ENCODE results near the gene F7.

F7 gene

GRCh38 chr13:113117911-113118260 is 12.3 kb downstream of the F7 start:
- Histone ChIP-seq H3K36me3 (ENCODE audit: control insufficient read depth, insufficient read depth, low read length) (no peaks in the 10 kb centered on the region), H3K4me3 (ENCODE audit: insufficient read depth, low read depth, low read length, poor library complexity, severe bottlenecking) (no peak overlapping the region), H3K9me3 (ENCODE audit: control insufficient read depth, low read length) (no peaks in the 10 kb centered on the region), H3K27ac (ENCODE audit: insufficient read depth, low read length, poor library complexity, severe bottlenecking) (no peak overlapping the region), H3K4me1 (ENCODE audit: control insufficient read depth, insufficient read depth, low read length, poor library complexity, severe bottlenecking) (no peaks in the 10 kb centered on the region), H3K27me3 (replicated peaks; ENCODE audit: control insufficient read depth, insufficient read depth, low read length, poor library complexity, severe bottlenecking) (no peaks in the 10 kb centered on the region)
- DNase-seq: no peak

DNA sequence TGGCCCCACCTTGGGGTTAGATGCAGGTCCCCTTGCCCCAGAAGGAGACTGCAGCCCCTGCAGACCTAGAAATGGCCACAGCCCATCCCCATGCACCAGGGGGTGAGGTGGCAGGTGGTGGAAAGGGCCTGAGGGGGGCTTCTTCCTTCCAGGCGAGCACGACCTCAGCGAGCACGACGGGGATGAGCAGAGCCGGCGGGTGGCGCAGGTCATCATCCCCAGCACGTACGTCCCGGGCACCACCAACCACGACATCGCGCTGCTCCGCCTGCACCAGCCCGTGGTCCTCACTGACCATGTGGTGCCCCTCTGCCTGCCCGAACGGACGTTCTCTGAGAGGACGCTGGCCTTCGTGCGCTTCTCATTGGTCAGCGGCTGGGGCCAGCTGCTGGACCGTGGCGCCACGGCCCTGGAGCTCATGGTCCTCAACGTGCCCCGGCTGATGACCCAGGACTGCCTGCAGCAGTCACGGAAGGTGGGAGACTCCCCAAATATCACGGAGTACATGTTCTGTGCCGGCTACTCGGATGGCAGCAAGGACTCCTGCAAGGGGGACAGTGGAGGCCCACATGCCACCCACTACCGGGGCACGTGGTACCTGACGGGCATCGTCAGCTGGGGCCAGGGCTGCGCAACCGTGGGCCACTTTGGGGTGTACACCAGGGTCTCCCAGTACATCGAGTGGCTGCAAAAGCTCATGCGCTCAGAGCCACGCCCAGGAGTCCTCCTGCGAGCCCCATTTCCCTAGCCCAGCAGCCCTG is 12.8 kb downstream of the F7 start:
- Histone ChIP-seq H3K27ac (ENCODE audit: insufficient read depth, low read length, poor library complexity, severe bottlenecking) (no peak overlapping the region), H3K4me1 (ENCODE audit: control insufficient read depth, insufficient read depth, low read length, poor library complexity, severe bottlenecking) (no peaks in the 10 kb centered on the region), H3K9me3 (ENCODE audit: control insufficient read depth, low read length) (no peaks in the 10 kb centered on the region), H3K36me3 (ENCODE audit: control insufficient read depth, insufficient read depth, low read length) (no peaks in the 10 kb centered on the region), H3K4me3 (ENCODE audit: insufficient read depth, low read depth, low read length, poor library complexity, severe bottlenecking) (no peak overlapping the region), H3K27me3 (replicated peaks; ENCODE audit: control insufficient read depth, insufficient read depth, low read length, poor library complexity, severe bottlenecking) (no peaks in the 10 kb centered on the region)
- DNase-seq: no peak

GRCh38 chr13:113119166-113119821 is 13.7 kb downstream of the F7 start:
- Histone ChIP-seq H3K4me1 (ENCODE audit: control insufficient read depth, insufficient read depth, low read length, poor library complexity, severe bottlenecking) (no peaks in the 10 kb centered on the region), H3K27me3 (replicated peaks; ENCODE audit: control insufficient read depth, insufficient read depth, low read length, poor library complexity, severe bottlenecking) (no peaks in the 10 kb centered on the region), H3K36me3 (ENCODE audit: control insufficient read depth, insufficient read depth, low read length) (no peaks in the 10 kb centered on the region), H3K9me3 (ENCODE audit: control insufficient read depth, low read length) (no peaks in the 10 kb centered on the region), H3K4me3 (ENCODE audit: insufficient read depth, low read depth, low read length, poor library complexity, severe bottlenecking) (no peak overlapping the region), H3K27ac (ENCODE audit: insufficient read depth, low read length, poor library complexity, severe bottlenecking) (no peak overlapping the region)
- DNase-seq: no peak

GRCh38 chr13:113119822-113120189 is 14.2 kb downstream of the F7 start:
- Histone ChIP-seq H3K4me1 (ENCODE audit: control insufficient read depth, insufficient read depth, low read length, poor library complexity, severe bottlenecking) (no peaks in the 10 kb centered on the region), H3K27ac (ENCODE audit: insufficient read depth, low read length, poor library complexity, severe bottlenecking) (no peak overlapping the region), H3K4me3 (ENCODE audit: insufficient read depth, low read depth, low read length, poor library complexity, severe bottlenecking) (no peak overlapping the region), H3K36me3 (ENCODE audit: control insufficient read depth, insufficient read depth, low read length) (no peaks in the 10 kb centered on the region), H3K9me3 (ENCODE audit: control insufficient read depth, low read length) (no peaks in the 10 kb centered on the region), H3K27me3 (replicated peaks; ENCODE audit: control insufficient read depth, insufficient read depth, low read length, poor library complexity, severe bottlenecking) (no peaks in the 10 kb centered on the region)
- no peak for DNase-seq

DNA sequence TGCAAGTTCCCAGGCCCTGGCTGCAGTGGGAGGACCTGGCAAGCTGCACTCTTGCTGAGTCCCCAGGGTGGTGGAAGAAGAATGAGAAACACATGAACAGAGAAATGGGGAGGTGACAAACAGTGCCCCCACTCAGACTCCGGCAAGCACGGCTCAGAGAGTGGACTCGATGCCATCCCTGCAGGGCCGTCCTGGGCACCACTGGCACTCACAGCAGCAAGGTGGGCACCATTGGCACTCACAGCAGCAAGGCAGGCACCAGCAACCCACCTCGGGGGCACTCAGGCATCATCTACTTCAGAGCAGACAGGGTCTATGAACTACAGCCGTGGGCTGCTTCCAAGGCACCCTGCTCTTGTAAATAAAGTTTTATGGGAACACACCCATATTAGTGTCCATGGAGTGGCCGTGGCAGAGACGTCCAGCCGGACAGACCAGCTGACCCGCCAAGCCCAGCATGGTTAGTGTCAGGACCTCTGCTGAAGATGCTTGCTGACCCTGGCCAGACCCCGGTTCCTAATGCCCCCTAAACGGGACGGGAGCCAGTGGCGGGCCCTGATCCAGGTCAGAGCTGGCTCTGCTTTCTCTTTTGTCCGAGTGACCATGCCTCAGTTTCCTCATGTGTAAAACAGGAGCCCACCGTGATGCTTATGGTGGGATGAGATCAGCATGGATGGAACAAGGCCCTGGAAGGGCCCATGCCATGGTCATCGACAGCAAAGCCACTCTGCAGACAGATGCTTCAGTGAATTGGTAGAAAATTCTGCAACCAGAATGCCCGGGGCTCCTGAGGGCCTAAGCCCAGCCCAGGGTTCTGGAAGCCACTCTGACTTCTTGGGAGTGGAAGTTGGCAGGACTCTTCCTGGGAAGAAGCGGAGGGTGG is 14.9 kb downstream of the F7 start:
- H3K36me3 ChIP-seq (ENCODE audit: control insufficient read depth, insufficient read depth, low read length): no peaks in the 10 kb centered on the region
- no peak overlapping the region for H3K4me3 ChIP-seq (ENCODE audit: insufficient read depth, low read depth, low read length, poor library complexity, severe bottlenecking)
- H3K4me1 ChIP-seq (ENCODE audit: control insufficient read depth, insufficient read depth, low read length, poor library complexity, severe bottlenecking): no peaks in the 10 kb centered on the region
- H3K27ac ChIP-seq (ENCODE audit: insufficient read depth, low read length, poor library complexity, severe bottlenecking): no peak overlapping the region
- DNase-seq: no peak
- no peaks in the 10 kb centered on the region for H3K27me3 ChIP-seq (replicated peaks; ENCODE audit: control insufficient read depth, insufficient read depth, low read length, poor library complexity, severe bottlenecking)
- no peaks in the 10 kb centered on the region for H3K9me3 ChIP-seq (ENCODE audit: control insufficient read depth, low read length)

DNA sequence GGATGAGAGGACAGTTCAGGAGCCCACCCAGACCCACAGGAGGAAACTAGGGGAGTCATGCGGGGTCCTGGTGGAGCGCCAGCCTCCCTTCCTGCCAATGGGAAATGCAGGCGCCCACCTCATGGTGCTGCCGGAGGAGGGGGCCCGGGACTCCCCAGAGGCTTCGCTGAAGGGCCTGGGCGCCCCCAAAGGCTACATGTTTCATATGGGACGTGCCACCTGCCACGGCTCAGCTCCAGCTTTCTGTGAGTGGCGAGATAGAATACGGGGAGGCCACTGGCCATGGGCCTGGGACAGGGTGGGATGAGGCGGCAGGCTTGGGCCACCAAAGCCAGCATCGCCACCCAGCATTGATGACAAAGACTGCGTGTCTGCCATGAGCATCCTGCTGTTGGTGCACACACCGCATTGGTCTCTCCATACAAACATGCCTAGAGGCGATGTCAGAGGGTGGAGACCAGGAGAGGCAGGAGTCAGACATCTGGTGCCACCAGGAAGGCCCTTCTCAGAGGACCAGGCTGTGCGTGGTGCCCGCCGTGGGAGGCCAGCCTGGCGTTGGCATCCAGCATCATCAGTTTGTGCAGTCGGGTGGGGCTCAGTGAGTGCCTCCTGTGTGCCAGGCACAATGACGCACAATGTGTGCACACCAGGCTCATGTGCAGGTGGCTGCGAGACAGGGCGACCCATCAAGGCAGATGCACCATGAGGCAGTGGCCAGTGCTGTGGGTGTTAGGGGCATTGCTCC is 15.8 kb downstream of the F7 start:
- Histone ChIP-seq H3K36me3 (ENCODE audit: control insufficient read depth, insufficient read depth, low read length) (no peaks in the 10 kb centered on the region), H3K4me3 (ENCODE audit: insufficient read depth, low read depth, low read length, poor library complexity, severe bottlenecking) (no peak overlapping the region), H3K27me3 (replicated peaks; ENCODE audit: control insufficient read depth, insufficient read depth, low read length, poor library complexity, severe bottlenecking) (no peaks in the 10 kb centered on the region), H3K4me1 (ENCODE audit: control insufficient read depth, insufficient read depth, low read length, poor library complexity, severe bottlenecking) (no peaks in the 10 kb centered on the region), H3K27ac (ENCODE audit: insufficient read depth, low read length, poor library complexity, severe bottlenecking) (no peak overlapping the region), H3K9me3 (ENCODE audit: control insufficient read depth, low read length) (no peaks in the 10 kb centered on the region)
- no peak for DNase-seq

GRCh38 chr13:113121928-113122471 is 16.4 kb downstream of the F7 start:
- DNase-seq: no peak
- H3K27ac ChIP-seq (ENCODE audit: insufficient read depth, low read length, poor library complexity, severe bottlenecking): no peak overlapping the region
- H3K27me3 ChIP-seq (replicated peaks; ENCODE audit: control insufficient read depth, insufficient read depth, low read length, poor library complexity, severe bottlenecking): no peaks in the 10 kb centered on the region
- H3K9me3 ChIP-seq (ENCODE audit: control insufficient read depth, low read length): no peaks in the 10 kb centered on the region
- H3K4me3 ChIP-seq (ENCODE audit: insufficient read depth, low read depth, low read length, poor library complexity, severe bottlenecking): no peak overlapping the region
- no peaks in the 10 kb centered on the region for H3K4me1 ChIP-seq (ENCODE audit: control insufficient read depth, insufficient read depth, low read length, poor library complexity, severe bottlenecking)
- H3K36me3 ChIP-seq (ENCODE audit: control insufficient read depth, insufficient read depth, low read length): no peaks in the 10 kb centered on the region

DNA sequence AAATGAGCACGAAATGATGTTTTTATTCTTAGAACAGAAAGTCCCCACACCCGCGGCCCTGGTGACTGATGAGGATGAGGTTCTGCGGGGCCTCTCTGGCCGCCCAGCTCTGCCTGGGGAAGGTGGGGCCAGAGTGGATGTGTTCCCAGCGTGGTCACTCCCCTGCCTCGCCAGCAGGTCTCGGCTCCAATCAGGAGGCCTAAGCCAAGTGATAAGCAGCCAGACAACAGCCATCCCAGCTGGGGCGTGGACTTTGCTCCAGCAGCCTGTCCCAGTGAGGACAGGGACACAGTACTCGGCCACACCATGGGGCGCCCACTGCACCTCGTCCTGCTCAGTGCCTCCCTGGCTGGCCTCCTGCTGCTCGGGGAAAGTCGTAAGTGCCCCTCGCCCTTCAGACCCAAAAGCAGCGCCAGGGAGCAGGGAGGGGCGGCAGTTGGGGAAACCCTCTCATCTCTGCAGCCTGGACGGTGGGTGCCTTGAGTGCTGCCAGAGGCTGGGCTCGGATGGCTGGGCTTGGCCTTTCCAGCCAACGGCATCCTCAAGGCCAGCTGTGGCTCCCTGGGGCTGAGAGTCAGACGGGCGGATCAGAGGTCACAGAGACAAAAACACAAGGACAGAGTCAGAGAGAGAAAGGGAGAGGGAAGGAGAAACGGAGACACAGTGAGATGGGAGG is 17.1 kb downstream of the F7 start, which contains the start of gene F10:
Gene F10 (plus strand): TSS at position 250 of the 676 bp plus-strand sequence. CDS start 57 bp downstream, at position 307.
- Histone ChIP-seq H3K9me3 (ENCODE audit: control insufficient read depth, low read length) (no peaks in the 10 kb centered on the region), H3K27ac (ENCODE audit: insufficient read depth, low read length, poor library complexity, severe bottlenecking) (no peak within 1 kb of the TSS), H3K36me3 (ENCODE audit: control insufficient read depth, insufficient read depth, low read length) (no peaks in the 10 kb centered on the region), H3K27me3 (replicated peaks; ENCODE audit: control insufficient read depth, insufficient read depth, low read length, poor library complexity, severe bottlenecking) (no peaks in the 10 kb centered on the region), H3K4me1 (ENCODE audit: control insufficient read depth, insufficient read depth, low read length, poor library complexity, severe bottlenecking) (no peaks in the 10 kb centered on the region), H3K4me3 (ENCODE audit: insufficient read depth, low read depth, low read length, poor library complexity, severe bottlenecking) (no peak within 1 kb of the TSS)
- DNase-seq: no peak
